HepG2 (cell line): ENCODE data around the gene C2orf49. TPM values are rescaled to one million over a fixed set of nuclear protein-coding genes. Genes with fewer than 3 reads are reported as not detected.

Experiments
- ATAC-seq: fragments of 200-7000 bp; cut with Tn5 transposase; 3 replicates; pipeline ENCODE4 v1.9.1; 2020; ENCODE audit warnings: mild to moderate bottlenecking, moderate library complexity
- BruUV-seq: library from RNA; stranded (reverse); fragments of 400-500 nt; replicated peaks from 2 replicates; lab custom pipeline; 2021; lab: Mats Ljungman, UMichigan
- CTCF ChIA-PET: fragments of 300-600 bp; formaldehyde crosslinking; extraction: SDS; loops from one replicate; lab custom pipeline; 2021; ENCODE audit warnings: low total read pairs, inconsistent platforms, low intra/inter-chr PET ratio; lab: Yijun Ruan, JAX
- POLR2A ChIA-PET: fragments of 350-600 bp; sonication (Branson Sonifier 250); formaldehyde crosslinking; loops from one replicate; lab custom pipeline; 2020; ENCODE audit warnings: antibody characterized with exemption, inconsistent platforms; lab: Yijun Ruan, JAX
- DNase-seq: peaks from one replicate; pipeline ENCODE4 v3.0.0-alpha.2; 2015; ENCODE audit warnings: low spot score
- FAIRE-seq: peaks from 3 replicates; lab custom pipeline; 2011; peaks lifted over from hg19 to GRCh38; lab: Jason Lieb, UNC
- H2AFZ ChIP-seq: one replicate; pipeline ENCODE4 v1.6.1; 2011; ENCODE audit warnings: low read length, inconsistent platforms
- H3K27ac ChIP-seq: fragments of 300-600 bp; 3 replicates; pipeline ENCODE4 v1.8.0; 2011; ENCODE audit warnings: mixed run types, mild to moderate bottlenecking, mixed read lengths, low read length, inconsistent platforms; ENCODE audit not compliant: insufficient read depth; ENCODE audit errors: extremely low read length
- H3K27me3 ChIP-seq, 2 experiments: fragments of 200-600 bp in 1 of 2; 2 replicates in 1 of 2; 3 replicates in 1 of 2; pipeline versions ENCODE4 v1.6.0 to v1.8.0; 2011; ENCODE audit warnings: low read length in 2 of 2, mild to moderate bottlenecking in 2 of 2, moderate library complexity in 2 of 2, inconsistent platforms in 1 of 2; ENCODE audit not compliant: insufficient read depth in 2 of 2, control insufficient read depth in 1 of 2
- H3K36me3 ChIP-seq, 2 experiments: fragments of 200-600 bp in 1 of 2; replicated peaks in 1 of 2; 2 replicates in 1 of 2; 3 replicates in 1 of 2; pipeline versions ENCODE4 v1.5.1 to v1.8.0; 2011; ENCODE audit warnings: low read length in 2 of 2, inconsistent platforms in 1 of 2; ENCODE audit not compliant: insufficient read depth in 2 of 2, control insufficient read depth in 1 of 2
- H3K4me1 ChIP-seq: 2 replicates; pipeline ENCODE4 v1.5.1; 2012; ENCODE audit warnings: low read length, inconsistent platforms; ENCODE audit not compliant: insufficient read depth
- H3K4me2 ChIP-seq: 2 replicates; pipeline ENCODE4 v1.6.0; 2011; ENCODE audit warnings: low read depth, low read length, inconsistent platforms
- H3K4me3 ChIP-seq, 3 experiments: fragments of 200-600 bp in 1 of 3; sonication (generic), shearing (Covaris generic) in 1 of 3; replicated peaks in 1 of 3; 2 replicates each; pipeline ENCODE4 v1.5.1; 2011 to 2016; ENCODE audit warnings: low read length in 3 of 3, inconsistent platforms in 2 of 3, low read depth in 2 of 3, mild to moderate bottlenecking in 2 of 3, control low read depth in 1 of 3, mixed read lengths in 1 of 3; ENCODE audit not compliant: insufficient read depth in 1 of 3
- H3K79me2 ChIP-seq: one replicate; pipeline ENCODE4 v1.6.1; 2011; ENCODE audit warnings: low read length, inconsistent platforms; ENCODE audit not compliant: insufficient read depth
- H3K9ac ChIP-seq: 2 replicates; pipeline ENCODE4 v1.6.0; 2011; ENCODE audit warnings: mild to moderate bottlenecking, low read depth, low read length, inconsistent platforms; ENCODE audit not compliant: insufficient read depth
- H3K9me3 ChIP-seq: 2 replicates; pipeline ENCODE4 v1.5.1; 2012; ENCODE audit warnings: mild to moderate bottlenecking, low read length
- H4K20me1 ChIP-seq: 2 replicates; pipeline ENCODE4 v1.6.0; 2011; ENCODE audit warnings: inconsistent platforms, mild to moderate bottlenecking, low read length, moderate library complexity; ENCODE audit not compliant: insufficient read depth
- ARID4A ChIP-seq: sonication (generic); formaldehyde crosslinking; IDR thresholded peaks from 2 replicates; pipeline ENCODE4 v1.5.0; 2020; ENCODE audit warnings: mild to moderate bottlenecking, missing genetic modification reagents, borderline replicate concordance
- CEBPG ChIP-seq: IDR thresholded peaks from 2 replicates; pipeline ENCODE4 v1.6.1; 2016
- ZFP36 ChIP-seq: fragments of 150-350 bp; IDR thresholded peaks from 2 replicates; pipeline ENCODE4 v1.6.1; 2018; ENCODE audit warnings: borderline replicate concordance, low read length, low read depth; ENCODE audit not compliant: partially characterized antibody
- ZNF331 ChIP-seq: sonication (generic); formaldehyde crosslinking; IDR thresholded peaks from 2 replicates; pipeline ENCODE4 v1.4.0; 2020; ENCODE audit warnings: missing genetic modification reagents
- ZNF549 ChIP-seq: sonication (generic); formaldehyde crosslinking; IDR thresholded peaks from 2 replicates; pipeline ENCODE4 v1.5.0; 2020; ENCODE audit warnings: missing genetic modification reagents
- ZNF563 ChIP-seq: sonication (generic); formaldehyde crosslinking; IDR thresholded peaks from 2 replicates; pipeline ENCODE4 v1.8.0; 2022; ENCODE audit warnings: mild to moderate bottlenecking, moderate library complexity, missing genetic modification reagents
- WGBS: methylation state at CpG from one replicate; pipeline ENCODE4 v1.1.6; 2017; ENCODE audit warnings: low lambda C conversion rate; 5-methylcytosine and 5-hydroxymethylcytosine counted together
- in situ Hi-C: cut with HindIII; loops from 2 replicates; pipeline ENCODE4 v1.10.0; 2017; ENCODE audit warnings: low pct_unique_long_range_greater_than_20kb; ENCODE audit not compliant: extremely low pct_ligation_motif_present
- intact Hi-C: fragments of 100-400 bp; cut with micrococcal nuclease; formaldehyde crosslinking; loops from one replicate; pipeline ENCODE4 v1.10.0; 2022; ENCODE audit not compliant: unreplicated experiment
- polyA plus RNA-seq, 8 experiments: library from polyadenylated mRNA; depleted of rRNA in 3 of 8; stranded (reverse) in 7 of 8; unstranded in 1 of 8; fragments of >200 nt; fragmentation: Illumina TruSeq in 4 of 8; extraction: Trizol in 4 of 8; gene quantifications; 2 replicates each; pipeline versions ENCODE4 v1.2.1 to v1.2.3, GENCODE V29; 2011 to 2016; ENCODE audit warnings: low read depth in 4 of 8, missing spikeins in 1 of 8, mixed read lengths in 1 of 8; ENCODE audit not compliant: insufficient read depth in 1 of 8
- total RNA-seq, 5 experiments: library from RNA; depleted of rRNA; stranded (reverse); fragments of >200 nt; fragmentation: Illumina TruSeq; extraction: Trizol; gene quantifications; 2 replicates each; pipeline ENCODE4 v1.2.3, GENCODE V29; 2016; ENCODE audit warnings: low read depth in 1 of 5

C2orf49 gene
- total and polyA plus RNA-seq, 2 of the 13 experiments (the other 11 are each of a cell fraction or from before 2014, with no cell fraction given): 24.7 to 28.8 TPM

- no peak for ATAC-seq
- no peak for TF ChIP-seq ZNF563 (CRISPR knock-in tag)
- no peak for TF ChIP-seq ZNF331 (CRISPR knock-in tag)
- TF ChIP-seq CEBPG (CRISPR knock-in tag): no peak
- no peak for TF ChIP-seq ZFP36
- TF ChIP-seq ARID4A (CRISPR knock-in tag): no peak
- no peak for TF ChIP-seq ZNF549 (CRISPR knock-in tag)
- TF ChIP-seq, all 625 proteins: peak for 0
- peaks cover 9% of the 10 kb centered on the region in 2 experiments; a peak in 4 of 5 replicates for H3K36me3 ChIP-seq
- CTCF ChIA-PET: no interaction called here
- H3K9me3 ChIP-seq: no peaks in the 10 kb centered on the region
- no peaks in the 10 kb centered on the region for H3K27me3 ChIP-seq
- DNase-seq (no peak), FAIRE-seq (no peak)
- H3K4me1 ChIP-seq: peaks cover 30% of the 10 kb centered on the region
- POLR2A ChIA-PET: no interaction called here
- no peak overlapping the region for H3K9ac ChIP-seq
- H3K4me3 ChIP-seq: no peak overlapping the region
- H3K27ac ChIP-seq: no peak overlapping the region
- no peak overlapping the region for H2AFZ ChIP-seq
- WGBS: 91% methylated on average over 5 of the region's 5 CpGs
- no peak overlapping the region for H3K4me2 ChIP-seq
- in situ Hi-C loops (no loop called here), intact Hi-C loops (no loop called here)
- no peaks in the 10 kb centered on the region for H3K79me2 ChIP-seq
- no peaks in the 10 kb centered on the region for H4K20me1 ChIP-seq
- no TSS peak for BruUV-seq
These were observed 47.5 kb downstream of the C2orf49 start for GRCh38 chr2:105384861-105385260.
